Retinal pigment epithelial cell (primary cell): ENCODE data around the gene TP53BP1.

Source experiments
- DNase-seq: peaks from one replicate; pipeline ENCODE4 v3.0.0-alpha.2; 2010; ENCODE audit warnings: low read depth
- H3K4me3 ChIP-seq: 2 replicates; pipeline ENCODE4 v1.5.1; 2011; ENCODE audit warnings: mild to moderate bottlenecking, low read length, control low read depth, moderate library complexity
- TF ChIP-seq, protein P1 (sequence below): conservative IDR thresholded peaks from 2 replicates; pipeline ENCODE4 v1.5.1; 2011; ENCODE audit warnings: low read depth, low read length, control low read depth, inconsistent platforms

The TP53BP1 gene

DNA sequence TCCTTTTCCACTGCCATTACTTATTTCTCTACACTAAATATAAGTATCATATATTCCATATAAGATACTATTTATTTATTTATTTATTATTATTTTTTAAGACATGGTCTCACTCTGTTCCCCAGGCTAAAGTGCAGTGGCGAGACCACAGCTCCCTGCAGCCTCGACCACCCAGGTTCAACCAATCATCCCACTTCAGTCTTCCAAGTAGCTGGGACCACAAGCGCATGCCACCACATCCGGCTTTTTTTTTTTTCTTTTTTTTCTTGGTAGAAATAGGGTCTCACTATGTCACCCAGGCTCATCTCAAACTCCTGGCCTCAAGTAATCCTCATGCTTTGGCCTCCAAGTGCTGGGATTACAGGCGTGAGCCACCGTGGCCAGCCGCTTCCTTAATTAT lies 56.6 kb downstream of the TP53BP1 start:
- H3K4me3 ChIP-seq = no peak overlapping the region
- TF ChIP-seq, protein P1, sequence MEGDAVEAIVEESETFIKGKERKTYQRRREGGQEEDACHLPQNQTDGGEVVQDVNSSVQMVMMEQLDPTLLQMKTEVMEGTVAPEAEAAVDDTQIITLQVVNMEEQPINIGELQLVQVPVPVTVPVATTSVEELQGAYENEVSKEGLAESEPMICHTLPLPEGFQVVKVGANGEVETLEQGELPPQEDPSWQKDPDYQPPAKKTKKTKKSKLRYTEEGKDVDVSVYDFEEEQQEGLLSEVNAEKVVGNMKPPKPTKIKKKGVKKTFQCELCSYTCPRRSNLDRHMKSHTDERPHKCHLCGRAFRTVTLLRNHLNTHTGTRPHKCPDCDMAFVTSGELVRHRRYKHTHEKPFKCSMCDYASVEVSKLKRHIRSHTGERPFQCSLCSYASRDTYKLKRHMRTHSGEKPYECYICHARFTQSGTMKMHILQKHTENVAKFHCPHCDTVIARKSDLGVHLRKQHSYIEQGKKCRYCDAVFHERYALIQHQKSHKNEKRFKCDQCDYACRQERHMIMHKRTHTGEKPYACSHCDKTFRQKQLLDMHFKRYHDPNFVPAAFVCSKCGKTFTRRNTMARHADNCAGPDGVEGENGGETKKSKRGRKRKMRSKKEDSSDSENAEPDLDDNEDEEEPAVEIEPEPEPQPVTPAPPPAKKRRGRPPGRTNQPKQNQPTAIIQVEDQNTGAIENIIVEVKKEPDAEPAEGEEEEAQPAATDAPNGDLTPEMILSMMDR = no peak
- DNase-seq = no peak

DNA sequence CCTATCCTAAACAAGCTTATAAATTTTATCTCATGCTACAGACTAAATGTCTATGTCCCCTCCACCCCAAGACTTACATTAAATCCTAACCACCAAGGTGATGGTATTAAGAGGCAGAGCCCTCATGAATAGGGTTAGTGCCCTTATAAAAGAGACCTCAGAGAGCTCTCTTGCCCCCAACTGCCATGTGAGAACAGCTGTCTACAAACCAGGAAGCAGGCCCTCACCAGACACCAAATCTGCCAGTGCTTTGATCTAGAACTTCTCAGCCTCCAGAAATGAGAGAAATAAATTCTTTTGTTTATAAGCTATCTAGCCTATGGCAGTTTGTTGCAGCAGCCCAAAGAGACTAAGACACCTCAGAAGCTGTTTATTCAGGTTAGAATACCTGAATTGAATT lies 58.5 kb downstream of the TP53BP1 start:
- no peak for DNase-seq
- no peak overlapping the region for H3K4me3 ChIP-seq
- TF ChIP-seq, protein P1 = no peak

DNA sequence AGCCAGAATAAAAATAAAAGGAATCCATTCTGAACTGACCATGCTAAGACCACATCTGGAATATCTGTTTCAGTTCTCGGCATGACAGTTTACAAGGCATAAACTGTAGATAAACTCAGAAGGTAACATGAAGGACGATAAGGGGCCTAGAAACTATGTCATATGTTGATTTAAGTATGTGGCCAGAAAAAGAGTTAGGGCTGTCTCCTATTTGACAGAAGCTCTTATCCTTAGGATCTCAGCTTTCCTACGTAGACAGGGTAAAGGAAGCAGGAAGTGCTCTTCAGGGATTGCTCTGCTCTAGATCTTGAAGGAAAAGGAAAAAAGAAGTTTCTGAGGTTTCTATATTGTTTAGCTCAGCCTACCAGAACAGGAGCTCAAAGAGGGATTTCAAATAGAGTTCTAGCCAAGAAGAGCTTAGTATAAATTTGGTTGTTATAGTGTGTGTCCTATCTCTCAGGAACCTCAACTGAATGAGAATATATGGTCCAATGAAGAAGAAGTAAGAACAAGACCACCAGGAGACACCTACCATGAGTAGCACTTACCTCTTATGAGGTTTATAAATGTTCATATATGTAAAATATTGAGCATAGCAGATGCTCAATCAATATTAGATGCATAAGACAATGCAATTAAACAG lies 59.2 kb downstream of the TP53BP1 start:
- H3K4me3 ChIP-seq = no peak overlapping the region
- TF ChIP-seq, protein P1 = no peak
- no peak for DNase-seq

DNA sequence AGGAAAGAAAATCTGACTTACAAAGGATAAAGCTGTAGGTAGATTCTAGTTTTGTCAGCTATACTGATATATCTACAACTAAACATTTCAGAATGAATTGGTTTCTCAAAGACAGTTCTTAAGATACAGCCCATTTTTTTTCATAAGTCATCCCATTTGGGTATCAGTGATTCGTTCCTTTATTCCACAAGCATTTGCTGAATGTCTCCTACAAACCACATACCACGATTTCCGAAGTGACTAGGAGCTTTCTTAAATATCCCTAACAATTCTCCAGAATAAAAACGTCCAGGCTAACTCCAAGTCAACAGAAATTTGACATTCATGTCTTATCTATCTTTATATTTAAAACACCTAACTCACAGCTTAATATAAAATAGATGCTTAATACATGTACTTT lies 59.8 kb downstream of the TP53BP1 start:
- no peak overlapping the region for H3K4me3 ChIP-seq
- TF ChIP-seq, protein P1 = no peak
- DNase-seq = no peak

DNA sequence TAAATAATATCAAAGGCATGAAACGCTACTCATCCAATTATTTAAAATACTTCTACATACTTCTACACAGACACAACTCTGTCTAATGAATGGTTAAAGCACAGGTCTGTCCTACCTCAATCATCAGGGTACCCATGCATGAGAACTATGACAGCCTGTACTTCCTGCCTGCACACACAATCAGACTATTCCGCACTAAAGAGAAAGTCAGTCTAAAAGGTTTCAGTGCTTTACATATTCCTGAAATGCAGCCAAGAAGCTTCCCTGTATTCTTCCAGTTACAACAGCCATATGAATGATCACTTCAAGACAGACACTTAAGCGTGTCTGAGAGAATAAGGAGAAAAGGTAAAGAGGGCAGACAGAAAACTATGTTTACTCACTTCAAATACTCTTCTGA lies 63.3 kb downstream of the TP53BP1 start:
- no peak overlapping the region for H3K4me3 ChIP-seq
- TF ChIP-seq, protein P1 = no peak
- DNase-seq = no peak

DNA sequence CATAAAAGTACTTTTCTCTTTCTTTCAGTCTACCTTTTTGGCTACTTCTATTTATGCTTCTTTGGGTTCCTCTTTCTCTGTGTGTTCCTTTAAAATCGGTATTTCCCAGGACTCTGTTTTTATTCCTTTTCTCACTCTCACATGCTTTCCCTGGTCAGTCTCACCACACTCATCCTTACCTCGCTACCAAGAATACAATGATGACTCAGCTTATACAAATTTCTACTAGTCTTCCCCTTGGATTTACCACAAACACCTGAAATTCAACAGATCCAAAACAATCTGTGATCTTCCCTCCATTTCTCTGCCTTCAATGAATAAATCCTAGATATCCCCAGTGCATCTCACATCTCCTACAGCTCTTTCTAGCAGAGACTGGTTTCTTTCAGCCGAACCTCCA lies 69.2 kb downstream of the TP53BP1 start:
- TF ChIP-seq, protein P1 = no peak

DNA sequence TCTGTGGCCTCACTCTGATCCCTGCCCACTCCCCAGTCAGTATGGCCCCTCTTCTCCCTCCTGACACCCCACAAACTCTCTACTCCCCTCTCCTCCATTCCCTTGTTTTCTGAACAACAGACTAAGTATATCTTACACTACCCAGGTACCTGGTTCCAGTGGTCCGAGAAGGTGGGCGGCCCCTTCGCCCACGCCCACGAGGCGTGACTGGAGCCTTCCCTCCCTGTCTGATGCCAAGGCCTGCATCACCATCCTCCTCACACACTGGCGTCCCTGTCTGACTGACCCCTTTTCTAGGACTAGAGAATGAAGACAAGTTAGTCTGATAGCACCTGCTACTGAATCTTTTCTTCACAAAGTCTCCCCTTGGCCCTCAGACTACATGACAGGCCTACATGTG lies 72.1 kb downstream of the TP53BP1 start:
- DNase-seq = no peak
- H3K4me3 ChIP-seq = no peak overlapping the region
- TF ChIP-seq, protein P1 = no peak

More for the DNA sequence above, 69.2 kb downstream of the TP53BP1 start:
- H3K4me3 ChIP-seq = no peak overlapping the region
- DNase-seq = no peak
